Gastrocnemius medialis (tissue), 4 donors: ENCODE results near the gene MYBL2. TPM values are rescaled to one million over a fixed set of nuclear protein-coding genes. Genes with fewer than 3 reads are reported as not detected.

Source experiments
- ATAC-seq, 2 donors: fragments of 150-250 bp; one replicate each; pipeline ENCODE4 v1.9.1; 2016
- DNase-seq, 2 donors: peaks; one replicate each; pipeline ENCODE4 v3.0.0-alpha.2; 2019
- H3K27ac ChIP-seq, 4 donors: fragments of 200-600 bp; sonication (generic); 1 replicate in 1 of 4; 2 replicates in 3 of 4; pipeline ENCODE4 v1.5.1; 2016 to 2018; ENCODE audit warnings: mild to moderate bottlenecking in 2 of 4, moderate library complexity in 1 of 4
- H3K27me3 ChIP-seq, 3 donors: fragments of 200-600 bp; sonication (generic) in 2 of 3; 1 replicate in 1 of 3; 2 replicates in 2 of 3; pipeline versions ENCODE4 v1.5.1 to v1.6.0; 2016 to 2019; ENCODE audit warnings: mild to moderate bottlenecking in 1 of 3, moderate library complexity in 1 of 3
- H3K36me3 ChIP-seq, 2 donors: fragments of 200-600 bp; sonication (generic) in 1 of 2; one replicate each; pipeline ENCODE4 v1.5.1; 2017 to 2018
- H3K4me1 ChIP-seq, 2 donors: fragments of 200-600 bp; sonication (generic) in 1 of 2; one replicate each; pipeline ENCODE4 v1.5.1; 2016 to 2017; ENCODE audit warnings: mild to moderate bottlenecking in 2 of 2
- H3K4me3 ChIP-seq, 4 donors: fragments of 200-600 bp; sonication (generic) in 3 of 4; 1 replicate in 1 of 4; 2 replicates in 3 of 4; pipeline ENCODE4 v1.5.1; 2016 to 2019; ENCODE audit warnings: mild to moderate bottlenecking in 2 of 4
- H3K9me3 ChIP-seq, 3 donors: fragments of 200-600 bp; sonication (generic) in 2 of 3; 1 replicate in 1 of 3; 2 replicates in 2 of 3; pipeline ENCODE4 v1.5.1; 2016 to 2019
- CTCF ChIP-seq, 5 experiments: fragments of 450-650 bp in 3 of 5; fragments of 200-600 bp in 2 of 5; sonication (generic) in 2 of 5; IDR thresholded peaks in 4 of 5; conservative IDR thresholded peaks in 1 of 5; 1 replicate in 4 of 5; 2 replicates in 1 of 5; pipeline ENCODE4 v1.5.1; 2016 to 2019; ENCODE audit warnings: antibody characterized with exemption in 5 of 5, mild to moderate bottlenecking in 3 of 5, moderate library complexity in 3 of 5
- POLR2A ChIP-seq, 2 donors: fragments of 450-650 bp; IDR thresholded peaks; one replicate each; pipeline ENCODE4 v1.6.1; 2017; ENCODE audit warnings: antibody characterized with exemption in 2 of 2, mild to moderate bottlenecking in 2 of 2, moderate library complexity in 2 of 2
- in situ Hi-C, 4 donors: fragments of 200-750 bp; cut with MboI; loops; one replicate each; pipeline versions ENCODE4 v1.15.0 to v1.8.0; 2017; ENCODE audit warnings: low sequenced_read_pairs in 4 of 4
- intact Hi-C: fragments of 100-400 bp; cut with DNase I; formaldehyde crosslinking; loops from one replicate; pipeline ENCODE4 v1.15.1; 2023; ENCODE audit warnings: low total_unique reads
- total RNA-seq, 4 donors: library from RNA; depleted of rRNA; stranded (reverse); fragments of >200 nt; gene quantifications; one replicate each; pipeline versions ENCODE4 v1.1.0 to v1.2.3, GENCODE V29; 2016

The MYBL2 gene
- total RNA-seq, 4 donors from 2014 or later, result 0.55 TPM; not detected in 3

- Histone ChIP-seq H3K4me3 (no peak overlapping the region), H3K27me3 (no peaks in the 10 kb centered on the region), H3K4me1 (no peaks in the 10 kb centered on the region), H3K36me3 (no peaks in the 10 kb centered on the region), H3K9me3 (no peaks in the 10 kb centered on the region), H3K27ac (no peak overlapping the region)
- intact Hi-C loops (no loop called here), in situ Hi-C loops (loop anchor here in 1 of 4 donors (25.0 kb wide), 1 partner anchor 112 kb away; no protein-coding TSS in a partner anchor)
- ATAC-seq (no peak), DNase-seq (no peak)
- TF ChIP-seq CTCF (IDR thresholded peaks at IDR 0.05 in 4 of 5, conservative IDR thresholded peaks at IDR 0.05 in 1 of 5) (no peak), POLR2A (IDR thresholded peaks at IDR 0.05) (no peak)
Measured at GRCh38 chr20:43700627-43701026, 33.7 kb downstream of the MYBL2 start.

GRCh38 chr20:43702502-43702901 is 35.6 kb downstream of the MYBL2 start:
- no peak for TF ChIP-seq POLR2A (IDR thresholded peaks at IDR 0.05)
- no peak for TF ChIP-seq CTCF (IDR thresholded peaks at IDR 0.05 in 4 of 5, conservative IDR thresholded peaks at IDR 0.05 in 1 of 5)
- Histone ChIP-seq H3K27ac (no peak overlapping the region), H3K9me3 (no peaks in the 10 kb centered on the region), H3K36me3 (no peaks in the 10 kb centered on the region), H3K27me3 (no peaks in the 10 kb centered on the region), H3K4me1 (no peaks in the 10 kb centered on the region), H3K4me3 (no peak overlapping the region)
- ATAC-seq (no peak), DNase-seq (no peak)
- intact Hi-C loops (no loop called here), in situ Hi-C loops (loop anchor here in 1 of 4 donors (25.0 kb wide), 1 partner anchor 110 kb away; no protein-coding TSS in a partner anchor)

GRCh38 chr20:43710370-43711044 is 43.6 kb downstream of the MYBL2 start:
- no peak for DNase-seq
- H3K4me1 ChIP-seq, result no peaks in the 10 kb centered on the region
- ATAC-seq, result no peak
- H3K27ac ChIP-seq, result no peak overlapping the region
- in situ Hi-C loops, result loop anchor here in 1 of 4 donors (25.0 kb wide), 1 partner anchor 102 kb away; no protein-coding TSS in a partner anchor
- no peaks in the 10 kb centered on the region for H3K36me3 ChIP-seq
- no peaks in the 10 kb centered on the region for H3K27me3 ChIP-seq
- intact Hi-C loops, result no loop called here
- H3K4me3 ChIP-seq, result no peak overlapping the region
- H3K9me3 ChIP-seq, result no peaks in the 10 kb centered on the region
- no peak for TF ChIP-seq CTCF (IDR thresholded peaks at IDR 0.05 in 4 of 5, conservative IDR thresholded peaks at IDR 0.05 in 1 of 5)
- TF ChIP-seq POLR2A (IDR thresholded peaks at IDR 0.05), result no peak

GRCh38 chr20:43711098-43711654 is 44.3 kb downstream of the MYBL2 start:
- no peak for DNase-seq
- in situ Hi-C loops, result loop anchor here in 1 of 4 donors (25.0 kb wide), 1 partner anchor 101 kb away; no protein-coding TSS in a partner anchor

More at GRCh38 chr20:43711098-43711654, 44.3 kb downstream of the MYBL2 start:
- TF ChIP-seq CTCF (IDR thresholded peaks at IDR 0.05 in 4 of 5, conservative IDR thresholded peaks at IDR 0.05 in 1 of 5), result no peak
- TF ChIP-seq POLR2A (IDR thresholded peaks at IDR 0.05), result no peak
- H3K27ac ChIP-seq, result no peak overlapping the region
- H3K4me3 ChIP-seq, result no peak overlapping the region
- H3K4me1 ChIP-seq, result no peaks in the 10 kb centered on the region
- intact Hi-C loops, result no loop called here
- no peaks in the 10 kb centered on the region for H3K27me3 ChIP-seq
- H3K36me3 ChIP-seq, result no peaks in the 10 kb centered on the region
- ATAC-seq, result no peak
- H3K9me3 ChIP-seq, result no peaks in the 10 kb centered on the region
